ENCODE results near the gene PITPNC1.

PITPNC1 gene

GRCh38 chr17:67425571-67426160 lies 48.6 kb downstream of the PITPNC1 start:
- TF ChIP-seq REST (IDR thresholded peaks at IDR 0.05; ENCODE audit: insufficient read depth in 1 of 2, low read depth in 2 of 2, low read length in 2 of 2) (no peak), POLR2AphosphoS5 (IDR thresholded peaks at IDR 0.05; ENCODE audit: low read depth, low read length) (no peak), SIN3A (IDR thresholded peaks at IDR 0.05; ENCODE audit: borderline replicate concordance, insufficient read depth, low read length) (no peak), TAF1 (IDR thresholded peaks at IDR 0.05; ENCODE audit: borderline replicate concordance, insufficient read depth, low read length) (no peak), FOXP2 (optimal IDR thresholded peaks at IDR 0.05; ENCODE audit: borderline replicate concordance, extremely low read depth, extremely low read length, insufficient read depth) (no peak)

GRCh38 chr17:67427424-67427823 lies 50.3 kb downstream of the PITPNC1 start:
- TF ChIP-seq REST (IDR thresholded peaks at IDR 0.05; ENCODE audit: insufficient read depth in 1 of 2, low read depth in 2 of 2, low read length in 2 of 2) (no peak), TAF1 (IDR thresholded peaks at IDR 0.05; ENCODE audit: borderline replicate concordance, insufficient read depth, low read length) (no peak), FOXP2 (optimal IDR thresholded peaks at IDR 0.05; ENCODE audit: borderline replicate concordance, extremely low read depth, extremely low read length, insufficient read depth) (no peak), POLR2AphosphoS5 (IDR thresholded peaks at IDR 0.05; ENCODE audit: low read depth, low read length) (no peak), SIN3A (IDR thresholded peaks at IDR 0.05; ENCODE audit: borderline replicate concordance, insufficient read depth, low read length) (no peak)

- TF ChIP-seq FOXP2 (optimal IDR thresholded peaks at IDR 0.05; ENCODE audit: borderline replicate concordance, extremely low read depth, extremely low read length, insufficient read depth) (no peak), REST (IDR thresholded peaks at IDR 0.05; ENCODE audit: insufficient read depth in 1 of 2, low read depth in 2 of 2, low read length in 2 of 2) (no peak), SIN3A (IDR thresholded peaks at IDR 0.05; ENCODE audit: borderline replicate concordance, insufficient read depth, low read length) (no peak), TAF1 (IDR thresholded peaks at IDR 0.05; ENCODE audit: borderline replicate concordance, insufficient read depth, low read length) (no peak), POLR2AphosphoS5 (IDR thresholded peaks at IDR 0.05; ENCODE audit: low read depth, low read length) (no peak)
Measured at GRCh38 chr17:67431249-67432015, 54.4 kb downstream of the PITPNC1 start.

GRCh38 chr17:67433248-67433924 lies 56.3 kb downstream of the PITPNC1 start:
- TF ChIP-seq FOXP2 (optimal IDR thresholded peaks at IDR 0.05; ENCODE audit: borderline replicate concordance, extremely low read depth, extremely low read length, insufficient read depth) (no peak), TAF1 (IDR thresholded peaks at IDR 0.05; ENCODE audit: borderline replicate concordance, insufficient read depth, low read length) (no peak), POLR2AphosphoS5 (IDR thresholded peaks at IDR 0.05; ENCODE audit: low read depth, low read length) (no peak), REST (IDR thresholded peaks at IDR 0.05; ENCODE audit: insufficient read depth in 1 of 2, low read depth in 2 of 2, low read length in 2 of 2) (no peak), SIN3A (IDR thresholded peaks at IDR 0.05; ENCODE audit: borderline replicate concordance, insufficient read depth, low read length) (no peak)

All from PFSK-1 (cell line).